Mammary epithelial cell (primary cell): ENCODE measurements around the gene CORIN.

ENCODE experiments used
- EZH2 ChIP-seq: IDR thresholded peaks from 2 replicates; pipeline ENCODE4 v1.6.1; 2012; ENCODE audit warnings: low read length, inconsistent platforms, borderline replicate concordance
- TF ChIP-seq, protein P1 (sequence below), 2 donors: IDR thresholded peaks in 1 of 2; conservative IDR thresholded peaks in 1 of 2; 2 replicates each; pipeline ENCODE4 v1.5.1; 2011 to 2012; ENCODE audit warnings: inconsistent platforms in 2 of 2, low read length in 2 of 2, mild to moderate bottlenecking in 2 of 2, control low read depth in 1 of 2, low read depth in 1 of 2; ENCODE audit not compliant: insufficient read depth in 1 of 2; ENCODE audit errors: extremely low read depth in 1 of 2

DNA sequence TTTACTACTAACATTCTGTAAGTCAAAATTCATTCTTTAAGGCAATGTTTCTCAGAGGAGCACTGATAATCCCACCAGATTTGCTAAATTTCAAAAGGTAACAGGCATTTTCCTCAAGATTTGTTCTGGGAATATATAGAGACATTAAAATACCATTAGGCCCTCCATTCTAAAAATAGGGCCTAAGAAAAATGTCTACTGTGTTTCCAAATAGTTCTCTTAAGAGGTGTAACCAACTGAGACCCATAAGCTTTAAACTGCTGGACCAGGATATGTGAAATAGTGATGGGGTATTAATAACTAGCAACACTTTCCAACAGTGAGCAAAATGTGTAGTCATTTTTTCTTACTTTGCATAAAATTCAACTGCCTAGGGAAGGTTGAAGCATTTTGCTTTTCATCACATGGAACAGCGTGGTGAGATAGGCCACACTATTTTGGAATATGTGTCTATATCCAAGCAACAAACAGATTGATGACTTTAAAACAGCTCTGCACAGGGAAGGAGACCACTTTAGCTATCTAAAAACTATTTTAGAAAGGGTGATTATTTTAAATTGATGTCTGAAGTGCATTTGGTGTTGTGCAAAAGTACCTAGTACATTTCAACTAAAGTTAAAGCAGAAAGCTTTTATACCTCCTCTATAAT, 89.9 kb downstream of the CORIN start:
- TF ChIP-seq, protein P1, sequence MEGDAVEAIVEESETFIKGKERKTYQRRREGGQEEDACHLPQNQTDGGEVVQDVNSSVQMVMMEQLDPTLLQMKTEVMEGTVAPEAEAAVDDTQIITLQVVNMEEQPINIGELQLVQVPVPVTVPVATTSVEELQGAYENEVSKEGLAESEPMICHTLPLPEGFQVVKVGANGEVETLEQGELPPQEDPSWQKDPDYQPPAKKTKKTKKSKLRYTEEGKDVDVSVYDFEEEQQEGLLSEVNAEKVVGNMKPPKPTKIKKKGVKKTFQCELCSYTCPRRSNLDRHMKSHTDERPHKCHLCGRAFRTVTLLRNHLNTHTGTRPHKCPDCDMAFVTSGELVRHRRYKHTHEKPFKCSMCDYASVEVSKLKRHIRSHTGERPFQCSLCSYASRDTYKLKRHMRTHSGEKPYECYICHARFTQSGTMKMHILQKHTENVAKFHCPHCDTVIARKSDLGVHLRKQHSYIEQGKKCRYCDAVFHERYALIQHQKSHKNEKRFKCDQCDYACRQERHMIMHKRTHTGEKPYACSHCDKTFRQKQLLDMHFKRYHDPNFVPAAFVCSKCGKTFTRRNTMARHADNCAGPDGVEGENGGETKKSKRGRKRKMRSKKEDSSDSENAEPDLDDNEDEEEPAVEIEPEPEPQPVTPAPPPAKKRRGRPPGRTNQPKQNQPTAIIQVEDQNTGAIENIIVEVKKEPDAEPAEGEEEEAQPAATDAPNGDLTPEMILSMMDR (conservative IDR thresholded peaks at IDR 0.05 in 1 of 2, IDR thresholded peaks at IDR 0.05 in 1 of 2; ENCODE audit: extremely low read depth in 1 of 2, insufficient read depth in 1 of 2, low read depth in 1 of 2, low read length in 2 of 2): no peak
- no peak for TF ChIP-seq EZH2
